ENCODE results near the gene ZKSCAN5.
A peak's percentile ranks its signal among the peaks of the same experiment; 100 is the strongest.
"Not testable (repeated sequence)": the region's sequence is repeated elsewhere in the genome, so short reads cannot be mapped to it uniquely, and the experiment has no call there.

Gene ZKSCAN5

GRCh38 chr7:99557940-99558305 lies 53.5 kb downstream of the ZKSCAN5 start:
- H3K27me3 Mint-ChIP-seq, result no peaks in the 10 kb centered on the region
- peak overlapping the region; percentile 94 for H3K27ac Mint-ChIP-seq
- peak; percentile 79 for ATAC-seq
- peaks cover 52% of the 10 kb centered on the region for H3K4me1 Mint-ChIP-seq
- peaks cover 41% of the 10 kb centered on the region for H3K36me3 Mint-ChIP-seq
- H3K9me3 Mint-ChIP-seq, result no peaks in the 10 kb centered on the region
- H3K4me3 Mint-ChIP-seq, result peak overlapping the region; percentile 94

GRCh38 chr7:99558306-99559174 lies 54.1 kb downstream of the ZKSCAN5 start, which contains the start of gene ZNF655:
ZNF655 (plus strand) TSS chr7:99558642; CDS start chr7:99560560, 1,918 bp downstream.
- no peaks in the 10 kb centered on the region for H3K27me3 Mint-ChIP-seq
- peaks cover 40% of the 10 kb centered on the region for H3K36me3 Mint-ChIP-seq
- peaks cover 50% of the 10 kb centered on the region for H3K4me1 Mint-ChIP-seq
- peak within 1 kb of the TSS; percentile 94 for H3K27ac Mint-ChIP-seq
- H3K4me3 Mint-ChIP-seq, result peak within 1 kb of the TSS; percentile 94
- H3K9me3 Mint-ChIP-seq, result no peaks in the 10 kb centered on the region
- ATAC-seq, result peak; percentile 96

GRCh38 chr7:99559175-99559915 lies 54.9 kb downstream of the ZKSCAN5 start:
- Mint-ChIP-seq H3K4me1 (peaks cover 58% of the 10 kb centered on the region), H3K36me3 (peaks cover 42% of the 10 kb centered on the region), H3K4me3 (peak overlapping the region; percentile 94), H3K9me3 (no peaks in the 10 kb centered on the region), H3K27me3 (no peaks in the 10 kb centered on the region), H3K27ac (peak overlapping the region; percentile 94)
- no peak for ATAC-seq

- no peaks in the 10 kb centered on the region for H3K9me3 Mint-ChIP-seq
- H3K36me3 Mint-ChIP-seq, result peaks cover 46% of the 10 kb centered on the region
- H3K27me3 Mint-ChIP-seq, result no peaks in the 10 kb centered on the region
- H3K4me1 Mint-ChIP-seq, result peaks cover 49% of the 10 kb centered on the region
- H3K27ac Mint-ChIP-seq, result peak overlapping the region; percentile 1
- no peak overlapping the region for H3K4me3 Mint-ChIP-seq
- ATAC-seq, result no peak
Measured at GRCh38 chr7:99560834-99561736, 56.6 kb downstream of the ZKSCAN5 start.

GRCh38 chr7:99561737-99562051 lies 57.2 kb downstream of the ZKSCAN5 start:
- H3K27me3 Mint-ChIP-seq, result no peaks in the 10 kb centered on the region
- H3K27ac Mint-ChIP-seq, result no peak overlapping the region
- no peak overlapping the region for H3K4me3 Mint-ChIP-seq
- peaks cover 49% of the 10 kb centered on the region for H3K4me1 Mint-ChIP-seq
- ATAC-seq, result no peak
- H3K9me3 Mint-ChIP-seq, result no peaks in the 10 kb centered on the region
- H3K36me3 Mint-ChIP-seq, result peaks cover 46% of the 10 kb centered on the region

- H3K4me3 Mint-ChIP-seq, result no peak overlapping the region
- H3K27ac Mint-ChIP-seq, result no peak overlapping the region
- no peak for ATAC-seq
- no peaks in the 10 kb centered on the region for H3K27me3 Mint-ChIP-seq
- peaks cover 45% of the 10 kb centered on the region for H3K4me1 Mint-ChIP-seq
- peaks cover 46% of the 10 kb centered on the region for H3K36me3 Mint-ChIP-seq
- H3K9me3 Mint-ChIP-seq, result no peaks in the 10 kb centered on the region
Measured at GRCh38 chr7:99562114-99562784, 57.8 kb downstream of the ZKSCAN5 start.

GRCh38 chr7:99562832-99563231 lies 58.4 kb downstream of the ZKSCAN5 start:
- Mint-ChIP-seq H3K4me3 (no peak overlapping the region), H3K27me3 (no peaks in the 10 kb centered on the region), H3K36me3 (peaks cover 46% of the 10 kb centered on the region), H3K9me3 (no peaks in the 10 kb centered on the region), H3K4me1 (peaks cover 42% of the 10 kb centered on the region), H3K27ac (no peak overlapping the region)
- ATAC-seq, result no peak

- Mint-ChIP-seq H3K36me3 (peaks cover 47% of the 10 kb centered on the region), H3K4me1 (peaks cover 42% of the 10 kb centered on the region), H3K9me3 (no peaks in the 10 kb centered on the region), H3K4me3 (no peak overlapping the region), H3K27ac (no peak overlapping the region), H3K27me3 (no peaks in the 10 kb centered on the region)
- ATAC-seq, result no peak
Measured at GRCh38 chr7:99563650-99564049, 59.2 kb downstream of the ZKSCAN5 start.

GRCh38 chr7:99568770-99569169 lies 64.3 kb downstream of the ZKSCAN5 start:
- peaks cover 47% of the 10 kb centered on the region for H3K36me3 Mint-ChIP-seq
- not testable (repeated sequence) for H3K27me3 Mint-ChIP-seq, ATAC-seq, H3K27ac Mint-ChIP-seq, H3K4me1 Mint-ChIP-seq, H3K4me3 Mint-ChIP-seq, H3K9me3 Mint-ChIP-seq

- Mint-ChIP-seq H3K27me3 (no peaks in the 10 kb centered on the region), H3K27ac (no peak overlapping the region), H3K36me3 (peaks cover 34% of the 10 kb centered on the region), H3K4me3 (no peak overlapping the region), H3K9me3 (no peaks in the 10 kb centered on the region), H3K4me1 (no peaks in the 10 kb centered on the region)
- no peak for ATAC-seq
Measured at GRCh38 chr7:99571768-99572167, 67.3 kb downstream of the ZKSCAN5 start.

- Mint-ChIP-seq H3K9me3 (no peaks in the 10 kb centered on the region), H3K27me3 (no peaks in the 10 kb centered on the region), H3K4me1 (peaks cover 7% of the 10 kb centered on the region), H3K4me3 (no peak overlapping the region), H3K36me3 (peaks cover 34% of the 10 kb centered on the region), H3K27ac (no peak overlapping the region)
- ATAC-seq, result no peak
Measured at GRCh38 chr7:99573257-99573656, 68.8 kb downstream of the ZKSCAN5 start.

- Mint-ChIP-seq H3K4me1 (peaks cover 28% of the 10 kb centered on the region), H3K9me3 (no peaks in the 10 kb centered on the region), H3K27me3 (no peaks in the 10 kb centered on the region), H3K4me3 (no peak overlapping the region), H3K27ac (no peak overlapping the region), H3K36me3 (peaks cover 28% of the 10 kb centered on the region)
- no peak for ATAC-seq
Measured at GRCh38 chr7:99576251-99576650, 71.8 kb downstream of the ZKSCAN5 start.

- Mint-ChIP-seq H3K4me3 (peak overlapping the region; percentile 86), H3K27ac (peak overlapping the region; percentile 69)
- no peak for ATAC-seq
Measured at GRCh38 chr7:99579281-99579955, 75.0 kb downstream of the ZKSCAN5 start.

More at GRCh38 chr7:99579281-99579955, 75.0 kb downstream of the ZKSCAN5 start:
- no peaks in the 10 kb centered on the region for H3K9me3 Mint-ChIP-seq
- H3K4me1 Mint-ChIP-seq, result peaks cover 28% of the 10 kb centered on the region
- H3K27me3 Mint-ChIP-seq, result no peaks in the 10 kb centered on the region
- no peaks in the 10 kb centered on the region for H3K36me3 Mint-ChIP-seq

All from stimulated activated memory B cell treated with anti-CD40 and anti-IgM and Interleukin-4, amounts not matched to agents 10 μg/mL and 1 μg/mL and 100 μg/mL, for 72 hours (primary cell).